HUDEP-2 (cell line): ENCODE results near the gene SLC35F2.
"Not testable (repeated sequence)": the region's sequence is repeated elsewhere in the genome, so short reads cannot be mapped to it uniquely, and the experiment has no call there.

ENCODE experiments used
- DNase-seq, 76 experiments: peaks; one replicate each; lab custom pipeline; 2025; ENCODE audit not compliant: unreplicated experiment in 76 of 76; lab: John Stamatoyannopoulos, UW

Gene SLC35F2

DNA sequence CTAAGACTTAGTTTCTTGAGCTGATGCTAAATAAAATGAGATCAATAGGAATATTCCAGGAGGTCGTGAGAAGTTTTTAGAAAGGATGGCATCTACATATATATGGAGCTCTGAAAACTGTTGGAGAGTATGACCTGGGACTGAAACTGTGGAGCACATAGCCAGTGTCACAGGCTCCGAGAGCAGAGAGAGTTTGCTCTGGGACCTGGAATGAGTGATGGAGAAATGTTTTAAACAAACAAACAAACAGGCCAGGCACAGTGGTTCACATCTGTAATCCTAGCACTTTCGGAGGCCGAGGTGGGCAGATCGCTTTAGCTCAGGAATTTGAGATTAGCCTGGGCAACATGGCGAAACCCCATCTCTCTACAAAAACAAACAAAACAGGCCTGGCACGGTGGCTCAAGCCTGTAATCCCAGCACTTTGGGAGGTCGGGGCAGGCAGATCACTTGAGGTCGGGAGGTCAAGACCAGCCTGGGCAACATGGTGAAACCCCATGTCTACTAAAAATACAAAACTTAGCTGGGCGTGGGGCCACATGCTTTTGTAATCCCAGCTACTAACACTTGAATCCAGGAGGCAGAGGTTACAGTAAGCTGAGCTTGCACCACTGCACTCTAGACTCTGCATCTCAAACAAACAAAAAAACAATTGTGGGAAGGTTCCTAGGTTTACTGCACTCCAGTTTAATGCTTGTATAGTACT lies 67.1 kb downstream of the SLC35F2 start:
- DNase-seq: no peak

DNA sequence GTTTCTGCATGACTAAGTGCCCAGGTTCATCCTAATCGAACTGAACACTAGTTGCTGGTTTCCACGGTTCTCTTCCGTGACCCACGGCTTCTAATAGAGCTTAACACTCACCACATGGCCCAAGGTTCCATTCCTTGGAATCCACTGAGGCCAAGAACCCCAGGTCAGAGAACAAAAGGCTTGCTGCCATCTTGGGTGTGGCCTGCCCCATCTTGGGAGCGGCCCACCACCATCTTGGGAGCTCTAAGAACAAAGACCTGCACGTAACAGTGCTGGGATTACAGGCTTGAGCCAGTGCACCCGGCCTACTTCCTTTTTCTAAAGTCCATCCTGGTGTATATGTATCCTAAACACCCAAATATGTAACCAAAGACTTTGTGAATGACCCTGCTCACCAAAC lies 68.8 kb downstream of the SLC35F2 start:
- no peak for DNase-seq

DNA sequence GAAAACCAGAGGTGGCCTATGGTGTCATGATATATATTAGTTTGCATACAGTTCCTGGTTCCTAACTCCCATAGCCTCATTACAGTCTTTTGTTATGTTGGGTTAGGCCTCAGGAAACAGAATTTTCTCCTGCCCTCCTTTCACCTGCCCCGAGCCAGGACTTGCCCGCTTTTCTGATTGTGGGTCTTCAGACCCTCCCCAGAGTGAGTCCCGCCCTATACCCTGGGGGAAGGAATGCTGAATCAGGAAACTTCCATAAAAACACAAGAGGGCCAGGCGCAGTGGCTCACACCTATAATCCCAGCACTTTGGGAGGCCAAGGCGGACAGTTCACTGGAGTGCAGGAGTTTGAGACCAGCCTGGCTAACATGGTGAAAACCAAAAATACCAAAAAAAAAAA lies 70.9 kb downstream of the SLC35F2 start:
- no peak for DNase-seq

DNA sequence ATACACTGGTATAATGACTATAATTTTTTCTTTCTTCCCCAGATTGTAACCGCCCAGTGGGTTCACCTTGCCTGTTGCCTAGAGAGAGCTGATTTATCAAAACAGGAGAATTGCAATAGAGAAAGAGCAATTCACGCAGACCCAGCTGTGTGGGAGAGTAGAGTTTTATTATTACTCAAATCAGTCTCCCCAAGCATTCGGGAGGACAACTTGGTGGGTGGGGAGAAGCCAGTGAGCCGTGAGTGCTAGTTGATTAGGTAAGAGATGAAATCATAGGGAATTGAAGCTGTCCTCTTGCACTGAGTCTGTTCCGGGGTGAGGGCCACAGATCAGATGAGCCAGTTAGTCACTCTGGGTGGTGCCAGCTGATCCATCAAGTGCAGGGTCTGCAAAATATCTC lies 73.2 kb downstream of the SLC35F2 start:
- no peak for DNase-seq

DNA sequence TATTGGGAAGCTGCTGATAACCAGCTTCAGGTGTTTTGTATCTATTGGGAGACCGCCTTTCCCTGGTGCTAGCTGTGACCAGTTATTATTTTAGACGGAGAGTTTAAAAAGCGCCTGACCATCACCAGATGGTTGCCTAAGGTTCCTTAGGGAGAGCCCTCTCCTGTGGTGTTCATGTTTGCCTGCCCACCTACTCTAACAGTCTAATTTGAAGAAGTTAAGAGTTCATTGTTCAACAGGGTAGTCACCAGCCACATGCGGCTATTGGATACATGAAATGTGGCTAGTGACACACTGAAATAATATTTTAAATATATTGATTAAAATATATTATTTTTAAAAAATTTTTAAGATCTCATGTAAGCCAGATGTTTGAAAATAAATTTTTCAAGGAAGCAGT lies 75.5 kb downstream of the SLC35F2 start:
- DNase-seq: no peak

DNA sequence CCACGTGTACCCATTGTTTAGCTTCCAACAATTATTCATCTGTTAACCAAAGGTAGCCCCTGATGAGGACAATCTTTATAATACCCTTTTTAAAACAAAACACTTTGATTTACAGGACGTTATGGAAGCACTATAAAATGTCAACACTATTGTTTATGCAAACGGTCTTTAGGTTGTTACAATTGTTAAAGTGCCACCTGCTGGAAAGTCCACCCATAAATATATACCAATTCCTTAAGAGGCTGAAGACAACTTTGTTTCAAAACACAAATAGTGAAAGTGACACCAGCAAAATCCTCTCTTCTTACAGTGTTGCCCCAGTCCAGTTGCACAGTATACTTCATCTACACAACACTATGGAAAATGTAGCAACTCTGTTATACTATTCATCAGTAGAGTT lies 77.8 kb downstream of the SLC35F2 start:
- no peak for DNase-seq

DNA sequence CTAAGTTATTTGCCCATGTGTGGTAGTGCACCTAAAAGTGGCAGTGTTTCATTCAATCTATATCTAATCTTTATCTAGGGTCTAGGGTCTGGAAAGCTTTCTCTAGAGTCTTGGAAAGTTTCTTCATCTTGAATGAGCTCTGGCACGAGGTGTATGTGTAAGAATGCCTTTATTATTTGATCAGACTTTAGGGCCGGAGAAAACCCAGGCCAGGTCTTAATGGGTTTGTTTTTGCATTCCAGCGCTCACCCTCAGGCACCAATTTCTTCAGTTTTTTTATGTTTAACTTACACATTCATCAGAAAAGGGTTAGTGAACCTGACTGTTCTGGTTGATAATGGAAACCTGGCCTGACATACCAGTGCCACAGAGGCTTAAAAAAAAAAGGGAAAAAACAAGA lies 78.5 kb downstream of the SLC35F2 start:
- DNase-seq: no peak

DNA sequence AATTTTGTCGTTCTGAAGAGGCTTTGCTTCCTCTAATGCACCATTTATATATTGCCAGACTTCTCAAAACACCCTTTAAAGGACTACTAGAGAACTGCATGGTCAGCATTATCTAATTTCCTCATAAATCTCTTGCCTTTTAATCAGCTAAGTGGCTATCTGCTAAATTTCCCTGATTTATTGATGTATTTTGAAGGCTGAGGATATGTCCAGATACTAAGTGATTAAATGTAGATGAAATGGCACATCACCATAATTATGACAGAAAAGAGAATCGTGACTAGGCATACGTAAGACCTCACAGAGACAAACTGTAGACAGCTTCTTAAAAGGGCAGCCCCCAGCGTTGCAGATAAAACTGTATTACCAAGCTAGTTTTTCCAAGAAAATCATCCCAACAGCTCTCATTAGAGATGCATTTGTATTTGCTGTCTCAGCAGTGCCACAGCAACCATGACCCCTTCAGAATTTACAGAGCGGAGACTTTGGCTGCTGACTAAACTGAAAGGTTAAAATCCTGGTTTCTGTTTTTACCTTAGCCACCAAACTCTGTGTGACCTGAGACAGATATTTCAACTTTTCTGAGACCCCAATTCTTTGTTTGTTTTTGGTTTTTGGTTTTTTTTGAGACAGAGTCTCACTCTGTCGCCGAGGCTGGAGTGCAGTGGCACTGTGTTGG lies 79.6 kb downstream of the SLC35F2 start:
- DNase-seq: no peak

DNA sequence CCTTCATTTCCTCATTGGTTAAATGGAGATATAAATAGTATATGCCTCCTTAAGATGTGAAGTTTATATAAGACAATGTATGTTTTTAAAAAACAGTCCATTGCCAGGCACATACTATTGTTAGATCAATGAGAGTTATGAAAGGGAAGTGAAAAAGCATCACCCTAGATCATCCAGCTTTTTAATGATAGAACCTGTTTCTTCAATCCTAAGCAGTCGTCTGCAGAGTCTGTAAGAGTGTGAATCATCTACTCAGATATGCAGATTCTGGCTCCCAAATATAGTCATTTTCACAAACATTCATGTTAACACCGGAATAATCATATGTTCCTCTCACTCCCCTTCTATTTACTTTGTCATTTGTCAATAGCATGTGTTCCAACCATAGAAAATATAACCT lies 81.5 kb downstream of the SLC35F2 start:
- DNase-seq: no peak

DNA sequence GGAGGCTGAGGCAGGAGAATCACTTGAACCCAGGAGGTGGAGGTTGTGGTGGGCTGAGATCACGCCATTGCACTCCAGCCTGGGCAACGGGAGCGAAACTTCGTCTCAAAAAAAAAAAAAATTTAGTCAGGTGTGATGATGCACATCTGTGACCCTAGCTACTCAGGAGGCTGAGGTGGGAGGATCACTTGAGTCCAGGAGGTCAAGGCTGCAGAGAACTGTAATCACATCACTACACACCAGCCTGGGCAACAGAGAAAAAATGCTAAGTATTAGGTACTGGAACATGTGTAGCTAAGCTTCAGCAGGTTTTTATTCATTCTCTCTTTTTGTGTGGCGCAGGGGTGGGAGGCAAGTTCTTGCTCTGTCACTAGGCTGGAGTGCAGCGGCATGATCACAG lies 82.5 kb downstream of the SLC35F2 start:
- no peak for DNase-seq

DNA sequence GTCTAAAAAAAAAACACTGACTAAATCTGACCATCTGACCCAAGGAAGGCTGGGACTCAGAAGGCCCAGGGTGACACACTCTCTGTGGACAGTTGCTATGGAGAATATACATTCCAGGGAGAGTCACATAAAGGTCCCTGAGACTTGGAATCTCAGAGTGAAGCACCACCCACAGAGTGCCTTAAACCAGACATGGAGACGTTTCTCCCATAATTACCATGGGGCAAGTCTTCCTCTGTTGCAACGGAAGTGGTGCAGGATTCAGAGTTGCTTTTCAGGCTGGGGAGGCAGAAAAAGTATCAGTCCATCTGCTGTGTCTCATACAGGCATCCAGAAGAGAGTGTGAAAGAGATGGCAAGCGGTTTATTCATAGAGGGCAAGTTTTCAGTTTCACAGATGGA lies 88.0 kb downstream of the SLC35F2 start:
- DNase-seq: no peak

DNA sequence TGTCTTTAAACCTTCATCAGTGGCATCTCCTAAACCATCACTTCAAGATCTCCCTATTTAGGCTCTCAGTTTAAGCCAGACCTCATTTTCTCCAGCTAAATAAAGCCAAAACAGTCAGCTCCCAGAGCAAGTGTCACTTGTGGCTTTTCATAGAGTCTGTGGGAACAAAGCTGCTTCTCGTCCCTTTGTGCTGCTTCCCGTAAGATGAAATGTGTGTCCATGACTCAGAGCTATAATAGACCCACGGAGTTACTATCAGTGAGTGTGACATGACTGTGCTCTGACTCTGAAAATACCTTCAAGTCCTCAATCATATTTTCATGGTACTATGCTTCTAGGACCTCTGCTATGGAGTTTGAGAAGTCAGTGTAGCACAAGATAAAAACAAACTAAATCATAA lies 89.4 kb downstream of the SLC35F2 start:
- DNase-seq: no peak

DNA sequence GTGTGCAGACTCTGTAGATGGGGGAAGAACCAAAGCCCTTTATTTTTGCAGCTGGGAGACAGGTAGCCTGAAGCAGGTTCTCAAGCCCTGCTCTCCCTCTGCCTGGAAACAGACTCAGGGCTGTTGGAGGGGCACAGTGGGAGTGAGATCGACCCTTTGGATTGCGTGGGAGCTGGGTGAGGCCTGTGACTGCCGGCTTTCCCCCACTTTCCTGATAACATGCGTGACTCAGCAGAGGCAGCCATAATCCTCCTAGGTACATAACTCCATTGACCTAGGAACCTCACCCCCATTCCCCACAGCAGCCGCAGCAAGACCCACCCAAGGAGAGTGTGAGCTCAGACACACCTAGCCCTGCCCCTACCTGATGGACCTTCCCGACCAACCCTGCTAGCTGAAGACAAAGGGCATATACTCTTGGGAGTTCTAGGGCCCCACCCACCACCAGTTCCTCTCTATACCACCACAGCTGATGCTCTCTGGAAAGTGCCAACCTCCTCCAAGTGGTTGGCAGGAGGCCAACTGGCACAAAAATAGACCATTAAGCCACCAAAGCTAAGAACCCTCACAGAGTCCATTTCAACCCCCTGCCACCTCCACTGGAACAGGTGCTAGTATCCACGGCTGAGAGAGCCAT lies 99.8 kb downstream of the SLC35F2 start:
- not testable (repeated sequence) for DNase-seq

DNA sequence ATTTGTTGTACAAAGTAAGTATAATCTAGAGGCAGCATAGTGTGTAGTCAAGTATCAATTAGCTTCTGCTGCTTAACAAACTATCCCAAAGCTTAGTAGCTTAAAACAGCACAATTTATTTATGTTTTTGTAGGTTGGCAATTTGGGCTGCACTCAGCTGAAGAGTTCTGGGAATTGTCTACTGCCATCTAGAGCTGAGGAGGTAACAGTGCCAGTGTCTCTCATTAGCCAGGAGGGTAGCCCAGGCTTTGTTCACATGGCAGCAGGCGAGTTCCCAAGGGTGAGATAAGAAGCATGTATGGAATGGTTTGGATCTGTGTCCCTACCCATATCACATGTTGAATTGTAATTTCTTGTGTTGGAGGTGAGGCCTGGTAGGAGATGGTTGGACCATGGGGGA lies 100.9 kb downstream of the SLC35F2 start:
- DNase-seq: no peak

DNA sequence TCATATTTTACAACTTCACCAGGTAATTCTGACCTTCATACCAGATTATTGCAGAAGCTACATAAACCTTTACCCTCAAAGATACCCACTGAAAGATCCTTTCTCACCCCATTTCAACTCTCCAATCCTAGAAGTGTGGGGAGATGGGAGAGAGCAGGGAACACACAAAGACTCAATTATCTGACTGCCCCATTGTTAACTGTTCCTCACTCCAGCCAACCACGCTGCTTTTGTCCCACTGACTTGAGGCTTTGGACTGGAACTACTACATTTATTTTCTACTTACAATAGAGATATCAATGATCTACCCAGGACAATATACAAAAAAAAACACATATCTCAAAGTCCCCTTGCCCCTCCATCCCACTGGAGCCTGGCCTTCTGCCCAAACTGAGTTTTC lies 102.0 kb downstream of the SLC35F2 start:
- DNase-seq: no peak

DNA sequence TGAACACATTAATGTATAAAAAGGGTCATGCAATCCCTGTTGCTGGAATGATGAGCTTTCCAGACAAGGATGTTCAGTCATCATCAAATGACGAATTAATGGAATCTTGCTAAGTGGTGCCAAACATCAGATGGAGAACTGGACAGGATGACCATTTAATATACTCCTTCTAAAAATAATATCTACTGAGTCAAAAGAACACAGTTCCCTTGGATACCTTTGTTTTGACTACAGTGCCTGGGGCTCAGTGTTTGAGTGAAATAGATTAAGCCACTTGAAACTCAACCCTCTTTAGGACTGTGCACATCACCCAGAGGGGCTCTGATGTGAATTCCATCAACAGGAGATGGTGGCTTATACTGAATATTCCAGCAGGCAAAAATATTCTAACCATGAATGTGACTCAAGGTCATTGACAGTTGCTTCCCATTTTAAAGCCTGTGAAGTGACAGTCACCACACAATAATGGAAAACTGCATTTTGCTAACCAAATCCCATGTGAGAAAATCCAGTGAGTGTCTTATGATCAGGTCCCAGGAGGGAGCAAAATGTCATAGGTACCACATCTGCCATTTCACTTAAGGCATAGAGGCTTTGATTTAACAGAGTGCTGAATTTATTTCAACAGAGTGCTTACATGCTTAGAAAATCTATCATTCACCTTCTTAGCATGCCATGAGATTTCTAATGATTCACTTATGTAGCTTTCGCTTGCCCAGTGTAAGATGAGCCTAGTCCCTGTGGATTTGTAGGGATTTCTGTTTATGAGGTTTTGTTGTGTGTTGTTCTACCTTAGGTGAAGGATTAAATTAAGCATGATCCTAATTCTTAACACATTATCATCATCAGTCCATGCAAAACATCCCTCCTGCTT lies 105.4 kb downstream of the SLC35F2 start:
- DNase-seq: no peak

DNA sequence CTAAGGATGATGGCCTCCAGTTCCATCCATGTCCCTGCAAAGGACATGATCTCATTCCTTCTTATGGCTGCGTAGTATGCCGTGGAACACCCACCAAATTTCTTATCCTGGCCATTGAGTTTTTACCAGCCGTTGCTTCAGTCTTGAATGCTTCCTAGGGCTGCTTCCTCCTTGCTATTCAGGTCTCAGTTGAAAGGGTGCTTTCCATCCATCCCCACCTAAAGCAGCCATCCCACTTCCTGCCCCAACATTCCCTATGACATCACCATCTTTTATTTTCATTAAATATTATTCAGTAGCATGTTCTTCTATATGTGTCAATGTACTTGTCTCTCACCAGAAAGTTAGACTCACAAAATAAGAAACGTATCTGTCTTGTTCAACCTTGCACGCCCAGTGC lies 106.1 kb downstream of the SLC35F2 start:
- no peak for DNase-seq

DNA sequence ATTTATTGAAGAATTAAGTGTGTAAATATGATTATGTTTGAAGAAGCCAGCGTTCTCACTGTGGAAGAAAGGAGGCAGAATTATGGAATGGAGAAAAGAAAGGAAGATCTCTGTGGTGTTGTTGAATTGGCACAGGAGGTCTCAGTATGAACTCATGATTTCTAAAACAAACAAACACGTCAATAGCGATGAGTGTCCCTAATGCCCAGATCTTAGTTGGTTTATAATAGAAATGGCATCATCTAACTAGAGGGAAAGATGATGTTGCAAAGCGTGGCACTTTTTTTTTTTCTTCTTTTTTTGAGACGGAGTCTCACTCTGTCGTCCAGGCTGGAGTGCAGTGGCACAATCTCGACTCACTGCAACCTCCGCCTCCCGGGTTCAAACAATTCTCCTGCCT lies 107.5 kb downstream of the SLC35F2 start:
- DNase-seq: no peak

DNA sequence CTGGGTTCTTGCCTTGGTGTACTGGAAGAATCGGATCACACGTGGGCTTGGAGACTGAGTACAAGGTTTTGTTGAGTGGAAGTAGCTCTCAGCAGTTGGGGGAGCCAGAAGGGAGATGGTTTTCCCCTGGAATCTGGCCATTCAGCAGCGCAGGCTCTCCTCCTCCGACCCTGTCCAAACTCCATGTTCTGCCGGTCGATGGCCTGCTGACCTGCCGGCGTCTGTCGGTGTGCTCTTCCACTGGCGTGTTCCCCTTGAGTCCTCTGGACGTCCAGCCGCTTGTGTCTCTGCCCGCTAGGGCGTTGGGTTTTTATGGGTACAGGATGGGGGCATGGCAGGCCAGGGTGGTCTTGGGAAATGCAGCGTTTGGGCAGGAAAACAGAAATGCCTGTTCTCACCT lies 108.3 kb downstream of the SLC35F2 start:
- DNase-seq: no peak

DNA sequence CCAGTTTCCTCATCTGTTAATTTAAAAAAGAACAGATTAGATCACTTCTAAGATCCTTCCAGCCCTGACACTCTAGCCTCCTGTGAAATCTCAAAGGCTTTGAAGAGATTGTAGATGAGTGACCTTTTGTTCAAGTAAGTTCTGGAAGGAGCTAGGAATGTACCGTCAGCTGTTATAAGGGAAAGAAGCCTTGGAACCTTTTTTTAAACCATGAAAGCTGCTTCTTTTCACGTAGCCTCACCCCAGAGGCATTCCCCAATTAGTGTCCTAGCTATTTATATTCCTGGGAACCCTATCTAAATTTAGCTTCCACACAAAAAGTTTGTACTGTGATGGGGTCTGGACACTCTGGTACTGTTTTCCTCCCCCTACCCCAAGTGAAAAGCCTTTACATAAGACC lies 111.0 kb downstream of the SLC35F2 start:
- no peak for DNase-seq

DNA sequence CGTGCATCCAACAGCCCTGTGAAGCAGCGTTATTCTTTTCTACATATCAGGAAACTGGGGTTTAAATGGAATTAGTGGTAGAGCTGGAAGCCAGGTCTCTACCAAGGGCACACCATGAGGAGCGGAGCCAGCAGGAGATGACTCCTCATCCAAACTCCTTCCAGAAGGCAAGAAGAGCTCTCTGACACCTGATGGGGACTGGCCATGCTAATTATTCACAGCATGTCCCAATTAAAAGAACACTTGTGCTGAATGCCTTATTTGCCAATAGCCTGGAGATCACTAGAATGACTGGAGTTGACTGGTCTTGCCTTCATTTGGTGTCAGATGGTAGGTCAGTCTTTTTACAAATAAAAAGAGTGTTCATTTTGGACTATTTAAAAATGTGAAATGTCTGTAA lies 113.9 kb downstream of the SLC35F2 start:
- no peak for DNase-seq
